Activated CD8-positive, alpha-beta memory T cell treated with anti-CD3 and anti-CD28 coated beads for 48 hours (primary cell): ENCODE results near the gene TMEM132D.

ENCODE experiments used
- DNase-seq, 3 experiments: peaks; one replicate each; pipeline ENCODE4 v3.0.0-alpha.2; 2020; ENCODE audit warnings: low read depth in 2 of 3, low spot score in 2 of 3

TMEM132D gene

DNA sequence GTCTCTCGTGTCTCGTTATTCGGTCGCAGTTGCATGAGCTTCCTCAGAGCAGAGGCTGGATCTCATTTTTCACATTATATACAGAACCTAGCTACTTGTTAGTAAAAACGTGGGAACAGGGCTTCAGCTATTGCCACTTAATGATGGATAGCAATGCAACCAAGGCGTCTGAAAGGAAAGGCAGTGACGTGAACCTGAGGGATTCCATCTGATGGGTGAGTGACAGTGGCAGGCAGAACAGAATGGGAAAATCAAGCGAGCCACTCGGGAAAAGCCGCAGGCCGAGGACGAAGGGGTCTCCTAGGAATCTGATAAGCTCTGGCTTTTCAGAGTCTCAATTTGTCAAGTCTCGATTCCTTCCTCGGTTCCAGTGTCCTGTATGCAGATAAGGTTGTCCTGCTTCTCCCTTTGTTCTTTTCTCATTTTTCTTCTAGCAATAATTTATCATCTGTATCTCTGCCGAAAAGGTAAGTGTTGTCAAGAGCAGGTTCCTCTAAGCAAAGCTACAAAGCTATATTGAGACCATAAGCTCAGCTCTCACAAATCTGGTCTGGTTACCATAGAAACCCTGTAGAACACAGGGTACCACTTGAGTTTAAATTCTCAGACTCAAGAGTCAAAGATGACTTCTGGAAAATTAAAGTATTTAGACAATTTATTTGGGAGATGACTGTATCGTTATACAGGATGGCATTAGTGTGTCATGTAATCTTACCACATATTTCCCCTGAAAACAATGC, 633.9 kb downstream of the TMEM132D start:
- DNase-seq: no peak

DNA sequence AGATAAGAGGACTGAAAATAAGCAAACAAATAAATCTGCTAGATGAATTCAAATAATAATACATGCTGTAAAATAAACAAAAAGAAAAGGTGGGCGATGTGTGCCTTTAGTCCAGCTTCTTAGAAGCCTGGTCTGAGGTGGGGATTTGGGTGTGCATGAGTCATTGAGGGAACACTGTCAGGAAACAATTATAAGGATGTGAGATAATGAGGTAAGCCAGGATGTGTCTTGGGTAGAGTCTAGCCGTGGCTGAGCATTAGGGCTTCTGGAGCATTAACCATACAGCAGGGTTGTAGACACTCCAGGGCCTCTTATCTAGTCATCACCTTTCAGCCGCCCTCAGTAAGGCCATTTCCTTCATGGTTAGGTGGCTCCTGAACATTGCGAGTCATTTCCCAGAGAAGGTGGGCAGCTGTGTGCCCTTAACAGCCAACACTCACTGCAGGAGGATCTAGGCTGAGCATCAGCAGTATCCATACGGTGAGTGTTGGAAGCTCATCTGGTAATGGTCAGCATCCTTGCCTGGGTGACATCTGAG, 645.0 kb downstream of the TMEM132D start:
- no peak for DNase-seq

DNA sequence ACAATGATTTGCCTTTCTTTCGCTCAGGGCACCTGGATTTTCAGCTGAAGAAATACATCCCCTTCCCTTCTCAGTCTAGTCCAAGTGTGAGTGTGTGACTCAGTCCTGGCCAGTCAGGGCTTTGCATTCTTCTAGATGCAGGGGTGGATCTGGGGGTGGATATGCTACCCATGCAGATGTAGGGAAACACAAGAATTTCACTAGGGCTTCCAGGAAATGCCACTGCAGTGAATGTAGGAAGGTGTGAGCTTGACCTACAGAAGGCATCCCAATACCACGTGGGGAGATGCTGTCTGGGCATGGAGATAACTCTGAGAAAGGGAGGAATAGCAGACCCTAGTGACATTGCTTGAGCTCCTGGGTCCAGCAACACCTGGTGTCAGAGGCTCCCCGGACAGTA, 646.3 kb downstream of the TMEM132D start:
- no peak for DNase-seq

DNA sequence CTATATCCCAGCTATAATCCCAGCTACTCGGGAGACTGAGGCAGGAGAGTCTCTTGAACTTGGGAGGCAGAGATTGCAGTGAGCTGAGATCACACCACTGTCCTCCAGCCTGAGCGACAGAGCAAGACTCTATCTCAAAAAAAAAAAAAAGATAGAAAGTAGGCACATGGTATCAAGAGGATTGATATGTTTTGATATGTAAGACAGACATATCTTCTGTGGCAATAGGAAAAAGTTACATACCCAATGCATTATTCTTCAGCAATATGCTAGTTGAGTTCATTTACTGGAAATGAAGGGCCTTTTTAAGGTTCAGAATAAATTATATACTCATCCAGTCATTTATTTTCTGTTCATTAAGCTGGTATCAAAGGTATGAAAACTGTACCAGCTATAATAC, 657.2 kb downstream of the TMEM132D start:
- DNase-seq: no peak

DNA sequence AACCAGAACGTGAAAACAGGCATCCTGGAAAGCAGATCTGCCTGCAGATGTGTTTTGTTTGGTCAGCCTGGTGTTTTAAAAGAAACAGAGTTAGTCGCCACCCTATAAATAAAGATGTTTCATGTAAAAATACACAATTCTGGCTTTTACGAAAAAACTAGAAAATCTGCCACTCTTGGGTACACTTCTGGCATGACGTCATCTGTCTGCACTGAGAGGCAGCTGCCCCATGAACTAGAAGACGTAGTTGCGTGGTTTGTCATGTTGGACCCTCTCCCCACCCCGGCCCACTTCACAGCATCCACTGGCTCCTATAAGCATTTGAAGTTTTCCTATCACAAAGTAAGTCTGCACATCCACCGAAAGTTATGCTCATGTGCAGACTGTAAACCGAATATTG, 658.1 kb downstream of the TMEM132D start:
- DNase-seq: no peak

DNA sequence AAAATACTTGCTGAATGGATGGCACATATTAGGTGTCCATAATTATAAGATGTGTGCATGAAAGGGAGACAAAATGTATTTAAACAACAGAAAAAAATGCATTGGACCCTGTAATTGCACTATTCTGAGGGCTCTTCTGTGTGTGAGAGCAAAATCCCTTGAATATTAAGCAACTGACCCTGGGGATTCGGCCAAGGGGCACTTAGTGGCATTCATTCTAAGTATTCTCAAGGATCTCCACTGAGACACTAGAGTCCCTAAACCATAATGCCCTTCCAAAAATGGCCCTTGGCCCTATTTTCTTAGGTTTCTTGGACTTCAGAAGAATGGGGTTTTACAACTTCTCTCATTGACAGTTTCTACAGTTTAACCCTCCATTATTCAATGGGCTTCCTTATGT, 662.0 kb downstream of the TMEM132D start:
- no peak for DNase-seq

DNA sequence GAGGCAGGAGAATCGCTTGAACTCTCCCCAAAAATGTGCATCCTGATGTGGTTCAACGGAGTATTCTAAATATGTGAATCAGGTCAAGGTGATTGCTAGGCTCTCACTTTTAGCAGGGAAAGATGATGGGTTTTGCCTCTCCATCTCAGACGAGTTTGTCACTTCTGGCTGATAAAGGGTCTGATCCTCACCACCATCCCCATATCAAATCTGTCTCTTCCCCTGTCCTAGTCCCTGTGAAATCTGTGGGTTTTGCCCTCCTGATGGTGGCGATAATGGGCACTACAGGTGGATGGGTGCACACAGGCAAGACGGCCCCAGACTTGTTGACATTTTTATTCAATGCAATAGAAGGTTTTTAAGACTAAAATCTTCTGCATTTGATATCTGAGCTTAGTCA, 665.9 kb downstream of the TMEM132D start:
- DNase-seq: no peak

DNA sequence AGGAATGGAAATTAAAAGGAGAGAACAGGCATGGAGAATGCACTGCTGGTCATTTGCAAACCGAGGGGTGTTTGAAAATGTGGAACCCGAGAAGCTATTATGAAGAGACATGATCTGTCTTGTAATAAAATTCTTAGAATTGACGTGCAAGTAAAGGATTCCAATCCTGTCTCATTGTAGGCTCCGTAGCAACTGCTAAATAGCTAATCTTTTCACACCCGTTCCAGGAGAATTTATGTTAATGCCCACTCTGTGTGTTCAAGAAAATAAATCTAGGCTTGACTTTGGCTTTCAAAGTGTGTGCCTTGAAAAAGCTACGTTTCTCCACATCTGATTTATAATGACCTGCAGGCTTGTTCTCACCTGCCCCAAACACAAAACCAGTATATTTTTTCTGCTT, 669.6 kb downstream of the TMEM132D start:
- DNase-seq: no peak

DNA sequence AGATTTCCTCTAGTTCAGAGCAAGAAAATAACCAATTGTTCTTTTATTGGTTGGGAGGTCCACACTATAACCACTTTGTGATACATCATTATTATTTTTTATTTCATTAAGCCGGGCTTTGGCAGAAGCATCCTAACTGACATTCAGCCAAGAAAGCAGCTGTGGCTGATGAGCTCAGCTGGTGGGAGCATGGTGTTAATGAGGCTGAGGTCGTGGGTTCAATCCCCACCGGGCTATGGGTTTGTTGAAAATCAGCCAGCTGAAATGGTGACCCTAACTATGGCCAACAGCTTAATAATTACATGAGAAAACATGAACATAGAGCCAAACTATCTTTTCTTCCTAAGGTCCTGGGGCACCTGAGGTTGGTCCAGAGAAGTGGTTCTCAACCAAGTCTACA, 672.3 kb downstream of the TMEM132D start:
- no peak for DNase-seq

DNA sequence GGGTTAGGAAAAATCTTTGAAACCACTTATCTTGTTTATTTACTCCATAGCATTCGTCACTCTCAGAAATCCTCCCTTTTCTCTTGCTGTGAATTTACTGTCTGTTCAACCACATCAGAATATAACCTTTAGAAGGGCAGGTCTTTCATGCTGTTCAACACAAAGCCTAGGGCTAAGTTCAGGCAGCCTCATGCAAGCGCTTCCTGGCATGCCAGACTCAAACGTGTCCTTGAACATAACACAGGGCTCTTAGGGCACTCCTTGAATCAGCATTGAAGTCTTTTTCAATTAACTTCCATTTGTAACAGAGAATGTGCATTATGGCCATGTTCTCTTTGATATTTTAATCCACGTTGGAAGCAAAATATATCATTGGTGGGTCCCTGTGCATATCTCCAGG, 672.8 kb downstream of the TMEM132D start:
- DNase-seq: no peak

DNA sequence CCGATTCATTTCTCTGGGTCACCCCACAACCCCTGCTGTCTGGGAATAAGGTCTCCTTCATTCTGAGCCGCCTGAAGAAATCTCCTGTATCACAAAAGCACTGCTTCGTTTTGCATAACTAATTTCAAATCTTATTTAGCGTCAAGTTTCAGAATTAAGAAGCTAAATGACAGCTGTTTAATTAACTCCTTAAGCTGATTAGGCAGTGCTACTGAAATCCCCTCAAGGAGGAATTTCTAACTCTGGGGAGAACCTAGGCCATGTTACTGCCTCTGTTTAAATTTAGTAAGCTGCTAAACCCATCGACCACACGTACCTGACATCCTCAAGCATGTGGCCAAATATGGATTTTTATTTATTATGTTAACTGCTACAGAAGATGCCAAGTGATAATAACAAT, 677.0 kb downstream of the TMEM132D start:
- no peak for DNase-seq

DNA sequence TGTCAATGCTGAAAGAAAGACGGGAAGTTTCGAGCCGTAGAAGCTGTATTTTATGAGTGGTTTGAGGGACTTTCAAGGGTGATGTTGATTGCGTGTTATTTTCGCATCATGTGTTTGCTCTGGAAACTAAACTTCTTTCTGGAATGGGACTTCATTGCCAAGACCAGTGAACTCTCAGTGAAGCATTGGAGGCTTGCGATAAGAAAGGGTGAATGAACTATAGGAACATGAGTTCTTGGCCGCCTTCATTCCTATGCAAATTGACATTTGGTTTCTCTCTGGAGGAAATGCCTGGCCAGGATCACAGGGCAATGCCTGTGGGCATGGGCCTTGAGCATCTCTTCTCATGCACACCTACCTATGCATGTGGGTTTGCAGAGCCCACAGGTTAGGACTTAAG, 677.8 kb downstream of the TMEM132D start:
- DNase-seq: no peak

DNA sequence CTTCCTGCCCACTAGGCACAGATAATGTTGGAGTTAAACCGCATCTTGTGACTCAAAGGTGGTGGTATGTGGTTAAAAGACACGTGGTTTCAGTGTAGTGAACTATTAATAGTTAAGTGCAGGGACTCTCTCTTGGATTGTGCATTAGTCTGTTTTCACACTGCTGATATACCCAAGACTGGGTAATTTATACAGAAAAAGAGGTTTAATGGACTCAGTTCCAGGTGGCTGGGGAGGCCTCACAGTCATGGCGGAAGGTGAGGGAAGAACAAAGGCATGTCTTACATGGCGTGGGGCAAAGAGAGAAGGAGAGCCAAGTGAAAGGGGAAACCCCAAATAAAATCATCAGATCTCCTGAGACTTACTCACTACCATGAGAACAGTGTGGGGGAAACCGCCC, 688.3 kb downstream of the TMEM132D start:
- no peak for DNase-seq

DNA sequence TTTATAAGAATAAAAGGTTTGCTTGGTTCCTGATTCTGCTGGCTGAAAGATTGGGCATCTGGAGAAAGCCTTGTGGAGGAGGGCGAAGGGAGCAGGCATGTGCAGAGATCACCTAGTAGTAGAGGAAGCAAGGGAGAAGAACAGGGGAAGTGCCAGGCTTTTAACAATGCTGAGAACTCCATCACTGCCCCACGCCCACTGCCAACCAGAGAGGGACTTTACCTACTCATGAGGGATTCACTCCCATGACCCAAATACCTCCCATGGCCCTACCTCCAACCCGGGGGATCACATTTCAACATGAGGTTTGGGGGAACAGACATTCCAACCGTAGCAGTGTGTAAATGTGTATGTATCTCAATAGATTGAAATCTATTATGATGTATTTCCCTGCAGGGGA, 690.3 kb downstream of the TMEM132D start:
- no peak for DNase-seq

DNA sequence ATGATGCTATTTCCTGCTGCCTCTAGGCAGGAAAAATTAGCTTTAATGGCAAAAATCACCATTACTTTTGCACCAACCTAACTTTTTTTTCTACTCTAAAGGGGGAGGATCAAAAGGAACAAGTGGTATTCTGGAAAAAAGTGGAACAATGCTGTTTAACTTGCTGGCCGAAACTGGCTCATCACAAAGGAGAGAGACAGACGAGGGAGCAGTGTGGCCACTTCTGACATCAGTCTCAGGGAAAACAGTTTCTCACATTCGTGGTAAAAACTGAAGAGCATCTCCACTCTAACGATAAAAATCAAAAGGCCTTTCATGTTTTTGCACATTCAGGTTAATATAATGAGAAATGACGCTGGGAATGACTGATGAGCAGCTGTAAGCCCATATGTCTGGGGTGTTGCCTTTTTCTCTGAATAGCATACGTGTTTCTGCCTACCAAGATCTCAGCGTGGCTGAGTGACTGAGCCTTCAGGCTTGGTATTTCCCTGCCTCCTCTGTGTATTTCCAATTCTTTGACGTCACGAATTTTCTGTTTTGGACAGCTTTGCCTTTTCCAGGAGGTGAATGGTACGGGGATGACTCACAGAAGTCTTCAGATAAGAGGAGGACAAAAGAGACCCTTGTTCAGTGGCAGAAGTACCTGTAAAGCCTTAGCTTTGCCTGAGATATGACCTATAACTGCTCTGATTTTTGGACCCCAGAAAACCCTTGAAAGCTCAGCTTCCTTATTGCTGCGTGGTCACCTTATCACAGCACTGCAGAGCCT, 691.8 kb downstream of the TMEM132D start:
- DNase-seq: no peak

DNA sequence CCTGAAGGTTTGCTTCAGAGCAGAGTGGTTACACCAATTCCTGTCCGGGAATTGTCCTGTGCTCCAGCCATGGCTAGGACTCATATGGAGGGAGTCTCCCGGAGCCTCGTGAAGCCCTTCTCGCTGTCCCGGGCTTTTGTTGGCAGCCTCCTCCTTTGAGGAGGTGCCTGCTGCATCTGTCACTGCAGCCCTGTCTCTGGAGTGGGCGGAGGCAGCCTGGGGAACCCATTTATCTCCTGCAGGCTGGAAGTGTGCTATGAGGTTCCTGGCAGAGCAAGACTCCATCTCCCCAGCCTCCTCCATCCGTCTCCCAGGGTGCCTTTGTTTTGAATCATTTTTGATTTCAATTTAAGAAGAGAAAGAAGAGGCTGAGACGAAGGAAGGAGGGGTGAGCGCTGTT, 695.3 kb downstream of the TMEM132D start:
- DNase-seq: no peak

DNA sequence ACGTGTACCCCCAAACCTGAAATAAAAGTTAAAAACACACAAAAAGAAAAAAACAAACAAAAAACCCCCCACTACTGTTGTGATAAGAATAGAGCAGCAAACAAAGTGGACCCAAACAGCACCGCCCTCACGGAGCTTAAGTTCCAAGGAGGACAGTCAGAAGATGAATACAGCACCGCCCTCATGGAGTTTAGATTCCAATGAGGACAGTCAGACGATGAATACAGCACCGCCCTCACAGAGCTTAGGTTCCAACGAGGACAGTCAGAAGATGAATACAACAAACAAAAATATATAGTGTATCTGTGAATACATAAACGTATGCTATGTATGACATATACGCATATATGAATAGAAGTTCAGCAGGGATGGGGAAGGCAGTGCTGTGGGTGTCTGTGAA, 696.7 kb downstream of the TMEM132D start:
- no peak for DNase-seq

DNA sequence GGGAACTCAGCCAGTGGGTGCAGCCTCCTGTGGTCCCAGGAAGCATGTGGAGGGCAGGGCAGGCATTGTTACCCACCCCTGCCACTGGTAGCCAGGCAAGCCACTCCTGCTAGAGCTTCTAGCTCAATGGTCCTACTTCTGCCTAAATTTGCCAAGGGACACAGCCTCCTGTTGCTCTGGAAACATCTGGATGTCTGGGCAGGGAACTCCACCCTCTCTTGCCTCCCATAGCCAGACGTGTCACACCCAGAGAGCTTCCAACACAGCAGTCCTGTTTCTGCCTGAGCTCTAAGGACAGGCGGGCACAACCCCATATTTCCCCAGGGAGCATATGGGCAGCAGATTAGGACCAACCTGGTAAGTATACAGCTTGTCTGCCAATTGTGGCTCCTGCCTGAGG, 700.4 kb downstream of the TMEM132D start:
- DNase-seq: no peak

DNA sequence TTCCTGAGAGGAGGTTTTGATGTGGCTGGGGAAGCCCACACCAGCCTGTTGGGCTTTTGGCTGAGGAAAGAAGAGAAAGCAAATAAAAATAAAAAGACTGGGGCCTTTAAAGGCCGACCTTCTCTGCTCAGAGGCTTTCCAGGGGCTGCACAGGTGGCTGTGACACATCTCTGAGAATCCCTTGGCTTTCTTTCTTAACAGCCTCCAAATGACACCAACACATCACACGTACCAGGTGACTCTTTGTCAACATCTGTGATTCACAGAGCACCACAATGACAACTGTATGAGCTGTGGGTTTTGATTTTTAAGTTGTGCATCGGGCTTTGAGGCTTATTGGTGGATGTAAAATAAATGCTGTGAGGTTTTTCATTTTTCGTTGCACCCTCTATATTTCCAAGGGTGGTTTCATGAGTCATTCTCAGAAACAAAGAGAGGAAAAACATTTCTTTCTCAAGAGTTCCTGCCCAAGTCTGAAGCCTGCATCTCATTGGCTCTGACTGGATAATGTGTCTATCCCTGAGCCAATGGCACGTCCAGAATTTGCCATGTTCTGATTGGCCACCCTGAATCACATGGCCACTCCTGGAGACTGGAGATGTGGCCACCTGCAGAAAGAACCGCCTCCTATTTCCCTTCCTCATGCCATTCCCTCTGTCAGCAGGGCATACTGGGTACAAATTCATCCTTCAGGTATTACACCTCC, 701.6 kb downstream of the TMEM132D start:
- DNase-seq: no peak

DNA sequence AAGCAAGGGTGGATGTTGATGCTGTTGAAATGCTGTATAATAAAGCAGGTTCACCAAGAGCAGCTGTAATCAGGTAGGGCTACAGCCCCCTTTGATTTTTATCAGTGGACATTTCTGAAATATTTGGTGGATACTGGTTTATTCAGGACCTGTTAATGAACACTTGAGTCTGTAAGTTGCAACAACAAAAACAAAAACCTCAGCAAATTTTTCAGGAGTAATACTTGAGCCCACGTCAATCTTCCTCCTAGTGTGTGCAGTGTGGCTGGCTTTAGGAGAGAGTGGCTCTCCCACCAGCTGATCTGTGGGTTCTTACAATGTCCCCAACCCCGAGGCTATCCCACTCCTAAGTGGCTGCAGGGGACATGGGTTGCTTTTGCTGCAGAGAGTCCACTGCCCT, 702.8 kb downstream of the TMEM132D start:
- no peak for DNase-seq

DNA sequence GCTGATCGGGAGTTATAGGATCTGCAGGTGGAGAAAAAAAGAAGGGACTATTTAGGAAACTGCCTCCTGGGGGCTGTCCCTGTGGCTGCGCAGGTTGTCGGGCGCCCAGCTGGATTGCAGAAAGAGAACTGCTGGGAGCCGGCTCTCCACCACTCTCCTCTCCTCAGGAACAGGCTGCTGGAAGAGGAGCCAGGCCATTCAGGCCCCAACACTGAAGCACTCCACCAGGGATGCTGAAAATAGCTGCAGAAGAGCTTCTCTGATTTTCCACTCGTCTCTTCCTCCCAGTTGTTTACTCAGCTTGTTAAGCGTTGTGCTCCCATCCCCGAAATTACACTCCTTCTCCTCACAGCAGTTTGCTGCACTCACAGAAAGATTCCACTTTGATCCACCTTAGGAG, 703.2 kb downstream of the TMEM132D start:
- no peak for DNase-seq

DNA sequence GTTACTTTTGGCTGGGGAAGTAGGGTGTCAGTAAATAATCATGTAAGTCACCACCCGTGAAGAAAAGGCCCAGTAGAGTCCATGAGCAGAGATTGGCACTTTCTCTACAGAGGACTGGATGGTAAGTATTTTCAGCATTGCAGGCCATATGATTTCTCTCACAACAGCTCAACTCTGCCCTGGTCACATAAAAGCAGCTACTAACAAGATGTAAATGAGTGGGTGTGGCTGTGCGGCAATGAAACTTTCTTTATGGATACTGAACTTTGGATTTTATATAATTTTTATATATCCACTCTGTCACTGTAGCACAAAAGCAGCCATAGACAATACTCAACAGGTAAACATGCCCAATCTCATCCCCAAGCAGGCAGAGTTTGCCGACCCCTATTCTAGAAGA, 706.9 kb downstream of the TMEM132D start:
- DNase-seq: no peak
